SK-N-MC (cell line): Measurements from ENCODE around the gene FUT8.

ENCODE experiments used
- EZH2 ChIP-seq: fragments of 200-600 bp; sonication (generic); IDR thresholded peaks from one replicate; pipeline ENCODE4 v1.6.1; 2017; ENCODE audit warnings: antibody characterized with exemption
- FOXP2 ChIP-seq: optimal IDR thresholded peaks from 2 replicates; pipeline ENCODE3; 2011; ENCODE audit warnings: mild to moderate bottlenecking, moderate library complexity; ENCODE audit not compliant: insufficient read depth; ENCODE audit errors: extremely low read length, control extremely low read depth
- POLR2AphosphoS5 ChIP-seq: IDR thresholded peaks from 2 replicates; pipeline ENCODE4 v1.6.1; 2012; ENCODE audit warnings: mild to moderate bottlenecking, low read depth, low read length, borderline replicate concordance

- TF ChIP-seq POLR2AphosphoS5 (no peak), EZH2 (no peak), FOXP2 (no peak)
Measured at GRCh38 chr14:65555358-65555757, 142.8 kb downstream of the FUT8 start.
